Measurements from ENCODE around the gene AEBP2. TPM values are rescaled to one million over a fixed set of nuclear protein-coding genes. Genes with fewer than 3 reads are reported as not detected.

AEBP2 gene
- total RNA-seq, 4 donors from 2014 or later, result 47.7 to 89.5 (median 56.7) TPM

DNA sequence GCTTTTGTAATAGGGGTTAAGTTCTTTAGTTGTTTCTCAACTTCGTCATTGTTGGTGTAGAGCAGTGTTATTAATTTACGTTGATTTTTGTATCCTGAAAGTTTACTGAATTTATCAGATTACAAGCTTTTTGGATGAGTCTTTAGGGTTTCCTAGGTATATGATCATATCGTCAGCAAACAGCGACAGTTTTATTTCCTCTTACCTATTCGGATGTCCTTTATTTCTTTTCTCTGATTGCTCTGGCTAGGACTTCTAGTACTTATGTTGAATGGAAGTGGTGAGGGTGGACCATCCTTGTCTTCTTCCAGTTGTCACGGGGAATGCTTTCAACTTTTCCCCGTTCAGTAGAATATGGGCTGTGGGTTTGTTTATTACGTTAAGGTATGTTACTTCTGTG, 37.8 kb downstream of the AEBP2 start:
- Histone ChIP-seq H3K4me1 (peaks cover 7% of the 10 kb centered on the region), H3K27me3 (no peaks in the 10 kb centered on the region), H3K4me3 (no peak overlapping the region), H3K27ac (no peak overlapping the region), H3K36me3 (peaks cover 25% of the 10 kb centered on the region), H3K9me3 (no peaks in the 10 kb centered on the region)
- DNase-seq (ENCODE audit: low spot score in 2 of 2), result no peak
- TF ChIP-seq EP300 (IDR thresholded peaks at IDR 0.05), result no peak
- TF ChIP-seq, protein P1, sequence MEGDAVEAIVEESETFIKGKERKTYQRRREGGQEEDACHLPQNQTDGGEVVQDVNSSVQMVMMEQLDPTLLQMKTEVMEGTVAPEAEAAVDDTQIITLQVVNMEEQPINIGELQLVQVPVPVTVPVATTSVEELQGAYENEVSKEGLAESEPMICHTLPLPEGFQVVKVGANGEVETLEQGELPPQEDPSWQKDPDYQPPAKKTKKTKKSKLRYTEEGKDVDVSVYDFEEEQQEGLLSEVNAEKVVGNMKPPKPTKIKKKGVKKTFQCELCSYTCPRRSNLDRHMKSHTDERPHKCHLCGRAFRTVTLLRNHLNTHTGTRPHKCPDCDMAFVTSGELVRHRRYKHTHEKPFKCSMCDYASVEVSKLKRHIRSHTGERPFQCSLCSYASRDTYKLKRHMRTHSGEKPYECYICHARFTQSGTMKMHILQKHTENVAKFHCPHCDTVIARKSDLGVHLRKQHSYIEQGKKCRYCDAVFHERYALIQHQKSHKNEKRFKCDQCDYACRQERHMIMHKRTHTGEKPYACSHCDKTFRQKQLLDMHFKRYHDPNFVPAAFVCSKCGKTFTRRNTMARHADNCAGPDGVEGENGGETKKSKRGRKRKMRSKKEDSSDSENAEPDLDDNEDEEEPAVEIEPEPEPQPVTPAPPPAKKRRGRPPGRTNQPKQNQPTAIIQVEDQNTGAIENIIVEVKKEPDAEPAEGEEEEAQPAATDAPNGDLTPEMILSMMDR (IDR thresholded peaks at IDR 0.05), result no peak
- TF ChIP-seq POLR2A (IDR thresholded peaks at IDR 0.05), result no peak
- 93% methylated on average over 8 of the region's 8 CpGs for WGBS

DNA sequence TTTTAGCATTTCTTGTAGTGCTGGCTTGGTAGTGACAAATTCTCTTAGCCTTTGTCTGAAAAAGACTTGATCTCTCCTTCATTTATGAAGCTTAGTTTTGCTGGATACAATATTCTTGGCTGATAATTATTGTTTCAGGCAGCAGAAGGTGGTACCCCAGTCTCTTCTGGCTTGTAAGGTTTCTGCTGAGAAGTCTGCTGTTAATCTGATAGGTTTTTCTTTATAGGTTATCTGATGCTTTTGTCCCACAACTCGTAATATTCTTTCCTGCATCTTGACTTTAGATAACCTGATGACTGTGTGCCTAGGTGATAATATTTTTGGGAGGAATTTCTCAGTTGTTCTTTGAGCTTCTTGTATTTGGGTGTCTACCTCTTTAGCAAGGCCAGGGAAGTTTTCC, 41.2 kb downstream of the AEBP2 start:
- Histone ChIP-seq H3K4me3 (no peak overlapping the region), H3K27me3 (no peaks in the 10 kb centered on the region), H3K27ac (no peak overlapping the region), H3K36me3 (peaks cover 14% of the 10 kb centered on the region), H3K9me3 (no peaks in the 10 kb centered on the region), H3K4me1 (peaks cover 27% of the 10 kb centered on the region)
- no peak for DNase-seq (ENCODE audit: low spot score in 2 of 2)
- TF ChIP-seq POLR2AphosphoS5 (IDR thresholded peaks at IDR 0.05) (no peak), EP300 (IDR thresholded peaks at IDR 0.05) (no peak), POLR2A (IDR thresholded peaks at IDR 0.05) (no peak)
- TF ChIP-seq, protein P1 (IDR thresholded peaks at IDR 0.05), result no peak
- WGBS, result 100% methylated on average over 1 of the region's 1 CpG

DNA sequence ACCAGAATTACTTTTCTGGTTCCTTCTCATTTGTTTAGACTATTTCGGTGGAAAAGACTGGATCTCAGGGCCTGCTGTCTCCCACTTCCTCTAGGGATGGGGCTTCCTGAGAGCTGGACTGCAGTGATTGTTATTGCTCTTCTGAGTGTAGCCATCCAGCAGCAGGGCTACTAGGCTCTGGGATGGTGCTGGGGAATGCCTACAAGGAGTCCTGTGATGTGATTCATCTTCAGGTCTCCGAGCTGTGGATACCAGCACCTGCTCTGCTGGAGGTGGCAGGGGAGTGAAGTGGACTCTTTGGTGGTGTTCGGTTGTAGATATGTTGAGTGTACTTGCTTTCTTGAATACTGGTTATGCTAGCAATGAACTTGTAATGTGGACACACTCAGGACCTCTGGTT, 42.7 kb downstream of the AEBP2 start:
- 69% methylated on average over 3 of the region's 3 CpGs for WGBS
- no peak for DNase-seq (ENCODE audit: low spot score in 2 of 2)
- H3K27ac ChIP-seq, result no peak overlapping the region
- H3K4me3 ChIP-seq, result no peak overlapping the region
- TF ChIP-seq, protein P1 (IDR thresholded peaks at IDR 0.05), result no peak
- TF ChIP-seq EP300 (IDR thresholded peaks at IDR 0.05) (no peak), POLR2AphosphoS5 (IDR thresholded peaks at IDR 0.05) (no peak), POLR2A (IDR thresholded peaks at IDR 0.05) (no peak)
- H3K4me1 ChIP-seq, result peaks cover 27% of the 10 kb centered on the region
- H3K9me3 ChIP-seq, result no peaks in the 10 kb centered on the region
- H3K27me3 ChIP-seq, result no peaks in the 10 kb centered on the region
- H3K36me3 ChIP-seq, result peaks cover 14% of the 10 kb centered on the region

DNA sequence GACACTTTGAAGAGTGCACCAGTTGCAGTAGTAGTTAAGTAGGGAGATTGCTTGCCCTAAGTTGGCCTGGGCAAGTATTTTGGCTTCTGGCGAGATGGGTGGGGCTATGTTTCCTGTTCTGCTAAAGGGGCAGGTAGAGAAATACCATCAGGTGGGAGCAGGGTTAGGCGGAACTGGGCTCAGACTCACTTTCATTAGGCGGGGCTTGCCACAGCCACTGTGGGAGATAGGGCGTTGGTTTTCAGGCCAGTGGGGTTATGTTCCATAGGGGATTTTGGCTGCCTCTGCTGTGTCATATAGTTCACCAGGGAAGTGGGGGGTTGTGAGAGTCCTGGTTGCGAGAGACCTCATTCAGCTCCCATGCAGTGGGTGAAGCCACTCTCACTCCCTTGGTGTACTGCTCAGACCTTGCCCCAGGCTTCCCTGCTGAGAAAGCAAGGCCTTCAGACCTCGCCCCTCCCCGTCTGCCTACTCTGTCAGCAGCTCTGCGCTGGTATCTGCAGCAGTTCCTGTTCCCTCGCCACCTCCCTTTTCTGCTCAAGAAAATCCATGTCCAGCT, 43.3 kb downstream of the AEBP2 start:
- Histone ChIP-seq H3K27me3 (no peaks in the 10 kb centered on the region), H3K4me3 (no peak overlapping the region), H3K9me3 (no peaks in the 10 kb centered on the region), H3K36me3 (peaks cover 14% of the 10 kb centered on the region), H3K27ac (peak overlapping the region; percentile 30), H3K4me1 (peaks cover 27% of the 10 kb centered on the region)
- WGBS, result 56% methylated on average over 9 of the region's 9 CpGs
- DNase-seq (ENCODE audit: low spot score in 2 of 2), result no peak
- no peak for TF ChIP-seq POLR2AphosphoS5 (IDR thresholded peaks at IDR 0.05)
- no peak for TF ChIP-seq EP300 (IDR thresholded peaks at IDR 0.05)
- no peak for TF ChIP-seq POLR2A (IDR thresholded peaks at IDR 0.05)
- TF ChIP-seq, protein P1 (IDR thresholded peaks at IDR 0.05), result no peak

DNA sequence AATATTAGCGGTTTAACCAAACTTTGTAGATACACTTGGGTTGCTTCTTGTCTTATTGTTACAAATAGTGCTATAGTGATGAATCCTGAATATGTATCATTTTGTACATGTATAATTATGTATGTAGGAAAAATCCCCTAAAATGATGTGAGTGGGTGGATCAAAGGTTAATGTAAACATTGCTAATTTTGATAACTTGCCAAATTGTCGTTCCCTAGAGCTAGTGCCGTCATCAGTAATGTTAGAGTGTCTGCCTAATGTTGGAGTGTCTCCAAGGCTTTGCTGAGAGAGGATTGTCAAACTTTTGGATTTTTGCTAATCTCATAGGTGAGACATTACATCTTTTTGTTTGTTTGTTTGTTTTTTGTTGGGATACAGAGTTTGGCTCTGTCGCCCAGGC, 44.4 kb downstream of the AEBP2 start:
- Histone ChIP-seq H3K27me3 (no peaks in the 10 kb centered on the region), H3K36me3 (peaks cover 12% of the 10 kb centered on the region), H3K27ac (no peak overlapping the region), H3K4me1 (peaks cover 27% of the 10 kb centered on the region), H3K4me3 (no peak overlapping the region), H3K9me3 (no peaks in the 10 kb centered on the region)
- no peak for TF ChIP-seq EP300 (IDR thresholded peaks at IDR 0.05)
- TF ChIP-seq, protein P1 (IDR thresholded peaks at IDR 0.05), result no peak
- no peak for TF ChIP-seq POLR2A (IDR thresholded peaks at IDR 0.05)
- no peak for TF ChIP-seq POLR2AphosphoS5 (IDR thresholded peaks at IDR 0.05)
- 51% methylated on average over 4 of the region's 4 CpGs for WGBS
- DNase-seq (ENCODE audit: low spot score in 2 of 2), result no peak

Measured in suprapubic skin (tissue), 4 donors.